SK-N-SH (cell line): ENCODE results near the gene ZIK1. TPM values are rescaled to one million over a fixed set of nuclear protein-coding genes. Genes with fewer than 3 reads are reported as not detected.

Experiments used
- CTCF ChIA-PET: fragments of 300-600, 350-600 bp; formaldehyde crosslinking; extraction: SDS; loops from one replicate; lab custom pipeline; 2021; lab: Yijun Ruan, JAX
- POLR2A ChIA-PET: fragments of 350-600 bp; sonication (Branson Sonifier 250); formaldehyde crosslinking; extraction: SDS; loops from one replicate; lab custom pipeline; 2020; ENCODE audit warnings: antibody characterized with exemption, inconsistent platforms; lab: Yijun Ruan, JAX
- DNase-seq: peaks from one replicate; pipeline ENCODE4 v3.0.0; 2012
- H2AFZ ChIP-seq: fragments of 200-600 bp; sonication (generic); 2 replicates; pipeline ENCODE4 v1.8.1; 2016; ENCODE audit warnings: antibody characterized with exemption, mild to moderate bottlenecking, low read depth
- H3F3A ChIP-seq: fragments of 200-600 bp; sonication (generic); replicated peaks from 2 replicates; pipeline ENCODE3; 2016; ENCODE audit warnings: antibody characterized with exemption, mild to moderate bottlenecking; ENCODE audit not compliant: insufficient read depth
- H3K27ac ChIP-seq, 2 experiments: fragments of 200-500 bp in 1 of 2; fragments of 200-600 bp in 1 of 2; sonication (Bioruptor generic) in 1 of 2; sonication (generic), shearing (Covaris generic) in 1 of 2; 2 replicates each; pipeline versions ENCODE4 v1.5.1 to v1.6.1; 2014 to 2016; ENCODE audit warnings: low read depth in 2 of 2, inconsistent platforms in 1 of 2, low read length in 1 of 2, mild to moderate bottlenecking in 1 of 2, mixed read lengths in 1 of 2
- H3K27me3 ChIP-seq: fragments of 200-600 bp; sonication (generic), shearing (Covaris generic); 2 replicates; pipeline ENCODE4 v1.6.1; 2016; ENCODE audit warnings: mixed run types; ENCODE audit not compliant: insufficient read depth
- H3K36me3 ChIP-seq, 2 experiments: fragments of 200-500 bp in 1 of 2; fragments of 200-600 bp in 1 of 2; sonication (Bioruptor generic) in 1 of 2; sonication (generic) in 1 of 2; replicated peaks in 1 of 2; 2 replicates each; pipeline versions ENCODE3 to v1.5.1; 2014 to 2016; ENCODE audit warnings: low read length in 1 of 2, mild to moderate bottlenecking in 1 of 2; ENCODE audit not compliant: insufficient read depth in 2 of 2, control insufficient read depth in 1 of 2
- H3K4me1 ChIP-seq, 2 experiments: fragments of 200-500 bp in 1 of 2; fragments of 200-600 bp in 1 of 2; sonication (Bioruptor generic) in 1 of 2; sonication (generic), shearing (Covaris generic) in 1 of 2; 2 replicates each; pipeline versions ENCODE4 v1.5.1 to v1.6.1; 2014 to 2016; ENCODE audit warnings: low read depth in 1 of 2, low read length in 1 of 2, mixed run types in 1 of 2; ENCODE audit not compliant: insufficient read depth in 2 of 2, control insufficient read depth in 1 of 2
- H3K4me2 ChIP-seq: fragments of 200-600 bp; sonication (generic), shearing (Covaris generic); 2 replicates; pipeline ENCODE4 v1.6.1; 2017; ENCODE audit warnings: mixed run types
- H3K4me3 ChIP-seq, 2 experiments: fragments of 200-500 bp in 1 of 2; fragments of 200-600 bp in 1 of 2; sonication (Bioruptor generic) in 1 of 2; sonication (generic), shearing (Covaris generic) in 1 of 2; 2 replicates each; pipeline versions ENCODE4 v1.5.1 to v1.8.1; 2014 to 2016; ENCODE audit warnings: low read depth in 2 of 2, inconsistent platforms in 1 of 2, low read length in 1 of 2, mild to moderate bottlenecking in 1 of 2, mixed read lengths in 1 of 2, moderate library complexity in 1 of 2
- H3K79me2 ChIP-seq: fragments of 200-600 bp; sonication (generic); 2 replicates; pipeline ENCODE4 v1.8.1; 2017; ENCODE audit warnings: mild to moderate bottlenecking; ENCODE audit not compliant: insufficient read depth
- H3K9ac ChIP-seq: fragments of 200-600 bp; sonication (generic); 2 replicates; pipeline ENCODE4 v1.6.1; 2017; ENCODE audit warnings: mixed run types
- H3K9me2 ChIP-seq: fragments of 200-600 bp; sonication (generic); 2 replicates; pipeline ENCODE4 v1.6.1; 2017; ENCODE audit warnings: mixed run types
- H3K9me3 ChIP-seq: fragments of 200-600 bp; sonication (generic); 2 replicates; pipeline ENCODE4 v1.6.1; 2017; ENCODE audit warnings: mixed run types, mild to moderate bottlenecking, moderate library complexity
- H4K20me1 ChIP-seq: fragments of 200-600 bp; sonication (generic); 2 replicates; pipeline ENCODE4 v1.6.1; 2017; ENCODE audit warnings: mild to moderate bottlenecking, mixed run types; ENCODE audit not compliant: insufficient read depth
- CHD2 ChIP-seq: fragments of 150-350 bp; IDR thresholded peaks from 2 replicates; pipeline ENCODE4 v1.6.1; 2018; ENCODE audit warnings: low read length; ENCODE audit not compliant: partially characterized antibody
- ELF1 ChIP-seq: IDR thresholded peaks from 2 replicates; pipeline ENCODE4 v1.4.0; 2012
- FOXJ3 ChIP-seq: sonication (generic); formaldehyde crosslinking; IDR thresholded peaks from 2 replicates; pipeline ENCODE4 v1.5.1; 2020; ENCODE audit warnings: mild to moderate bottlenecking, missing genetic modification reagents
- FOXM1 ChIP-seq: IDR thresholded peaks from 2 replicates; pipeline ENCODE4 v1.4.0; 2012; ENCODE audit warnings: low read depth, mild to moderate bottlenecking
- GABPA ChIP-seq: IDR thresholded peaks from 2 replicates; pipeline ENCODE4 v1.4.0; 2012; ENCODE audit warnings: low read depth, mild to moderate bottlenecking
- GATA2 ChIP-seq: sonication (generic); formaldehyde crosslinking; IDR thresholded peaks from 2 replicates; pipeline ENCODE4 v1.5.0; 2020; ENCODE audit warnings: mild to moderate bottlenecking, missing genetic modification reagents
- MAX ChIP-seq: IDR thresholded peaks from 2 replicates; pipeline ENCODE4 v1.4.0; 2012; ENCODE audit warnings: low read depth
- MEF2A ChIP-seq: IDR thresholded peaks from 2 replicates; pipeline ENCODE4 v1.4.0; 2012; ENCODE audit warnings: low read depth, borderline replicate concordance
- MXI1 ChIP-seq: IDR thresholded peaks from 2 replicates; pipeline ENCODE4 v1.6.1; 2012; ENCODE audit warnings: mild to moderate bottlenecking, low read depth, low read length, improper control_type of control experiment
- NFIC ChIP-seq: IDR thresholded peaks from 2 replicates; pipeline ENCODE4 v1.4.0; 2012; ENCODE audit warnings: borderline replicate concordance
- NRF1 ChIP-seq: IDR thresholded peaks from 2 replicates; pipeline ENCODE4 v1.6.1; 2012; ENCODE audit warnings: low read depth, mild to moderate bottlenecking, low read length
- POLR2AphosphoS5 ChIP-seq: IDR thresholded peaks from 2 replicates; pipeline ENCODE4 v1.6.1; 2012; ENCODE audit warnings: low read depth, low read length
- RXRA ChIP-seq: IDR thresholded peaks from 2 replicates; pipeline ENCODE4 v1.4.0; 2012; ENCODE audit warnings: low read depth, mild to moderate bottlenecking, borderline replicate concordance
- SIN3A ChIP-seq: IDR thresholded peaks from 2 replicates; pipeline ENCODE4 v1.6.1; 2012; ENCODE audit warnings: low read depth, mild to moderate bottlenecking, low read length, moderate library complexity, borderline replicate concordance
- SMC3 ChIP-seq: IDR thresholded peaks from 2 replicates; pipeline ENCODE4 v1.6.1; 2012; ENCODE audit warnings: low read depth, low read length, improper control_type of control experiment
- TAF1 ChIP-seq: IDR thresholded peaks from 2 replicates; pipeline ENCODE4 v1.6.1; 2012; ENCODE audit warnings: low read depth, mild to moderate bottlenecking, low read length, moderate library complexity, borderline replicate concordance
- TCF12 ChIP-seq: IDR thresholded peaks from 2 replicates; pipeline ENCODE4 v1.4.0; 2012
- TEAD4 ChIP-seq: IDR thresholded peaks from 2 replicates; pipeline ENCODE4 v1.4.0; 2012; ENCODE audit warnings: mild to moderate bottlenecking, borderline replicate concordance; ENCODE audit not compliant: insufficient read depth
- YY1 ChIP-seq: IDR thresholded peaks from 2 replicates; pipeline ENCODE4 v1.4.0; 2012; ENCODE audit warnings: low read depth, mild to moderate bottlenecking
- WGBS: methylation state at CpG from one replicate; pipeline ENCODE4 v1.1.6; 2017; ENCODE audit warnings: low lambda C conversion rate; 5-methylcytosine and 5-hydroxymethylcytosine counted together
- polyA plus RNA-seq, 3 experiments: library from polyadenylated mRNA; depleted of rRNA; stranded (reverse); fragments of >200 nt; gene quantifications; 2 replicates each; pipeline ENCODE4 v1.2.3, GENCODE V29; 2012
- TF ChIP-seq, protein P1 (sequence below): IDR thresholded peaks from 2 replicates; pipeline ENCODE4 v1.4.0; 2012; ENCODE audit warnings: low read depth, borderline replicate concordance
- TF ChIP-seq, protein P2 (sequence below): fragments of 200-600 bp; sonication (generic); IDR thresholded peaks from 2 replicates; pipeline ENCODE4 v1.6.1; 2017; ENCODE audit warnings: antibody characterized with exemption, mild to moderate bottlenecking, moderate library complexity

The ZIK1 gene
- polyA plus RNA-seq, 1 of the 3 experiments (the other 2 are of a cell fraction) = 2.1 TPM

GRCh38 chr19:57611113-57611512 is 27.2 kb downstream of the ZIK1 start (continued):
- no peak for TF ChIP-seq TEAD4
- TF ChIP-seq FOXJ3 (CRISPR knock-in tag) = no peak
- TF ChIP-seq RXRA = no peak

DNA sequence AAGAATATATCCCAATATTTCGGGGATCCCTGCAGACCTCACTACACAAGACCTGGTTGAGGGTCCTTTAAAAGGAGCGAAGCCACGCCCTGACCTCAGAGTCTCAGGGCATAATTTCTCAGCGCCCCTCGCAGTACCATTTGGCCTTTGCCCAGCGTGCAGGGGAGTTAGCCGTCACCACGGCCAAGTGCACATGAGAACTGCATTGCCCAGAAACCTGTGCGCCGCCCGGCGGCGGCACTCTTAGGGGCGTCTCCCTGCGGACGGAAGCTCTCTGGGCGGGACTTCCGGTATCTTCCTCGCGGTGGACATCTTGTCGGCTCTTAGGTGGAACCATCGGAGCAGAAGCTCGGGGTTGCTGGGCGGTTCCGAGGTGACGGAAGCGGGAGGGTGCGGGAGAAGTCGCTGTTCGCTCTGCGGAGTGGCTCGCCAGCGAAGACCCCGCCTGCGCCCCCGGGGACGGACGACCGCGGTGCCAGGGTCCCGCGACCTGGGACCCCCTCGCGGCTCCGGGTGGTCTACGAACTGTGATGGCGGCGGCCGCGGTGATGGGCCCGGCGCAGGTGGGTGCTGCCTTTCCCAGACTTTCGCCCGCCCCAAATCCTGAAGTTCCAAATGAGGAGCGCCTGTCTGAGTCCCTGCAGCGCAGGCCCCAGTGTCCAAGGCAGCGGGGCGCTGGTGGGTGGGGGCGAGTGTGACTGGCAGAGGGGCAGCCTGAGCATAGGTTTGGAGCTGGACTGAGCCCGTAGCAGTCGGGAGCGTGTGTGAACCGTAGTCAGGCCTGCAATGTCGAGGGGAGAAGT is 30.2 kb downstream of the ZIK1 start, which contains the start of gene ZNF134:
TSS of gene ZNF134 (plus strand) at position 302 of the 803 bp plus-strand sequence. CDS start 5,227 bp downstream, outside the sequence.
- Histone ChIP-seq H3K9me3 (peaks cover 10% of the 10 kb centered on the region), H3K27ac (peak within 1 kb of the TSS; percentile 42 to 72; a peak in 2 of 4 replicates), H3K27me3 (no peaks in the 10 kb centered on the region), H3K9me2 (no peaks in the 10 kb centered on the region), H3K4me2 (peak within 1 kb of the TSS; percentile 84), H3K9ac (peak within 1 kb of the TSS; percentile 80), H3K4me1 (no peaks in the 10 kb centered on the region; a peak in 1 of 4 replicates), H3K36me3 (peaks cover 26 to 43% of the 10 kb centered on the region in 2 experiments), H2AFZ (peak within 1 kb of the TSS; percentile 83), H3K79me2 (peaks cover 51% of the 10 kb centered on the region), H3K4me3 (peak within 1 kb of the TSS; percentile 99 to 100), H4K20me1 (no peaks in the 10 kb centered on the region), H3F3A (no peaks in the 10 kb centered on the region)
- TF ChIP-seq, protein P1, sequence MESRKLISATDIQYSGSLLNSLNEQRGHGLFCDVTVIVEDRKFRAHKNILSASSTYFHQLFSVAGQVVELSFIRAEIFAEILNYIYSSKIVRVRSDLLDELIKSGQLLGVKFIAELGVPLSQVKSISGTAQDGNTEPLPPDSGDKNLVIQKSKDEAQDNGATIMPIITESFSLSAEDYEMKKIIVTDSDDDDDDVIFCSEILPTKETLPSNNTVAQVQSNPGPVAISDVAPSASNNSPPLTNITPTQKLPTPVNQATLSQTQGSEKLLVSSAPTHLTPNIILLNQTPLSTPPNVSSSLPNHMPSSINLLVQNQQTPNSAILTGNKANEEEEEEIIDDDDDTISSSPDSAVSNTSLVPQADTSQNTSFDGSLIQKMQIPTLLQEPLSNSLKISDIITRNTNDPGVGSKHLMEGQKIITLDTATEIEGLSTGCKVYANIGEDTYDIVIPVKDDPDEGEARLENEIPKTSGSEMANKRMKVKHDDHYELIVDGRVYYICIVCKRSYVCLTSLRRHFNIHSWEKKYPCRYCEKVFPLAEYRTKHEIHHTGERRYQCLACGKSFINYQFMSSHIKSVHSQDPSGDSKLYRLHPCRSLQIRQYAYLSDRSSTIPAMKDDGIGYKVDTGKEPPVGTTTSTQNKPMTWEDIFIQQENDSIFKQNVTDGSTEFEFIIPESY = no peak
- TF ChIP-seq GATA2 (CRISPR knock-in tag) (no peak), MAX (peak; percentile 63), NFIC (peak; percentile 23; the same call in 1 of the 2 replicates), YY1 (peak; percentile 90), FOXM1 (no peak), NRF1 (no peak; the same call in 1 of the 2 replicates), TAF1 (peak; percentile 81; the same call in 1 of the 2 replicates), SMC3 (no peak), FOXJ3 (CRISPR knock-in tag) (peak; percentile 32; the same call in 1 of the 2 replicates), MXI1 (0 out of 2 replicates have a peak, but pooled peaks have one; percentile 49), TCF12 (peak; percentile 4; the same call in 1 of the 2 replicates), SIN3A (0 out of 2 replicates have a peak, but pooled peaks have one; percentile 23), POLR2AphosphoS5 (peak; percentile 92), CHD2 (peak; percentile 81), GABPA (peak; percentile 93), ELF1 (peak; percentile 58), MEF2A (no peak)
- TF ChIP-seq, protein P2, sequence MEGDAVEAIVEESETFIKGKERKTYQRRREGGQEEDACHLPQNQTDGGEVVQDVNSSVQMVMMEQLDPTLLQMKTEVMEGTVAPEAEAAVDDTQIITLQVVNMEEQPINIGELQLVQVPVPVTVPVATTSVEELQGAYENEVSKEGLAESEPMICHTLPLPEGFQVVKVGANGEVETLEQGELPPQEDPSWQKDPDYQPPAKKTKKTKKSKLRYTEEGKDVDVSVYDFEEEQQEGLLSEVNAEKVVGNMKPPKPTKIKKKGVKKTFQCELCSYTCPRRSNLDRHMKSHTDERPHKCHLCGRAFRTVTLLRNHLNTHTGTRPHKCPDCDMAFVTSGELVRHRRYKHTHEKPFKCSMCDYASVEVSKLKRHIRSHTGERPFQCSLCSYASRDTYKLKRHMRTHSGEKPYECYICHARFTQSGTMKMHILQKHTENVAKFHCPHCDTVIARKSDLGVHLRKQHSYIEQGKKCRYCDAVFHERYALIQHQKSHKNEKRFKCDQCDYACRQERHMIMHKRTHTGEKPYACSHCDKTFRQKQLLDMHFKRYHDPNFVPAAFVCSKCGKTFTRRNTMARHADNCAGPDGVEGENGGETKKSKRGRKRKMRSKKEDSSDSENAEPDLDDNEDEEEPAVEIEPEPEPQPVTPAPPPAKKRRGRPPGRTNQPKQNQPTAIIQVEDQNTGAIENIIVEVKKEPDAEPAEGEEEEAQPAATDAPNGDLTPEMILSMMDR = peak; percentile 33; the same call in 1 of the 2 replicates
- POLR2A ChIA-PET = interaction anchor here (0.7 to 1.5 kb wide), 6 partner anchors 14 to 132 kb away, joined by 3 to 6 read pairs (median 4); partner anchors contain the start of genes ZIK1, ZNF211, ZNF530 and ZNF551
- peak; percentile 93 for DNase-seq
- CTCF ChIA-PET = interaction anchor here (1.0 kb wide), 1 partner anchor 22 kb away, joined by 3 read pairs; no protein-coding TSS in a partner anchor
- WGBS = 3% methylated on average over 9 of the region's 64 CpGs
